AG09319 (cell line): ENCODE measurements around the gene NECTIN1.

Source experiments
- DNase-seq: peaks from one replicate; pipeline ENCODE4 v3.0.0-alpha.2; 2010; ENCODE audit warnings: low read depth; ENCODE audit errors: extremely low read depth
- TF ChIP-seq, protein P1 (sequence below): IDR thresholded peaks from 2 replicates; pipeline ENCODE4 v1.5.1; 2011; ENCODE audit warnings: low read depth, mild to moderate bottlenecking, inconsistent platforms, low read length, moderate library complexity

NECTIN1 gene

DNA sequence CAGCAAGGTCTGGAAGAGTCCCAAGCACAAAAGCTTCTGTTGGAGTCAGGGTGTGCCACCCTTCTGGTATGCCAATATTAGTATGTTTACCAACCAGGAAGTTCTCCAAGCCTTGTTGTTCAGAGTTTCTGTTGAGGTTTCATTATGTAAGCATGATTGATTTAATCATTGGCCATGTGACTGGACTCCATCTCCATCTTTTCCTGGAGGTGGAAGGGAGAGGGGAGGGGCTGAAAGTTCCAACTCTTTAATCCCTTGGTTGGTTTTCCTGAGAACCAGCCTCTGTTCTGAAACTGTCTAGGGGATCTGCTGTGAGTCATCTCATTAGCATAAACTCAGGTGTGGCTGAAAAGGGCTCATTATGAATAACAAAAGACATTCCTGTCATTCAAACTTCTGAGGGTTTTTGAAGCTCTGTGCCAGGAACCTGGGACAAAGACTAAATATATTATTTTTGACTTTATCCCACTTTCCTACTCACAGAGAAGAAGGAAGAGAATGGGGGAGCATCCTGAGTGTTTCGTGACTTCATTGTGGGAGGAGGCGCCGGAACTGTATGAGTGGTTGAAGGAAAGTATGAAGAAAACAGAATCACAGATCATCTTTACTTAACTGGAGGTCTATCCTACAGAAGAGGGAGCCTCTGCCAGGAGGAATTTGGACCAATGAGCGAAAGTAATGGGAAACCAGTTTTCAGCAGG is 138.2 kb downstream of the NECTIN1 start:
- DNase-seq = no peak
- TF ChIP-seq, protein P1, sequence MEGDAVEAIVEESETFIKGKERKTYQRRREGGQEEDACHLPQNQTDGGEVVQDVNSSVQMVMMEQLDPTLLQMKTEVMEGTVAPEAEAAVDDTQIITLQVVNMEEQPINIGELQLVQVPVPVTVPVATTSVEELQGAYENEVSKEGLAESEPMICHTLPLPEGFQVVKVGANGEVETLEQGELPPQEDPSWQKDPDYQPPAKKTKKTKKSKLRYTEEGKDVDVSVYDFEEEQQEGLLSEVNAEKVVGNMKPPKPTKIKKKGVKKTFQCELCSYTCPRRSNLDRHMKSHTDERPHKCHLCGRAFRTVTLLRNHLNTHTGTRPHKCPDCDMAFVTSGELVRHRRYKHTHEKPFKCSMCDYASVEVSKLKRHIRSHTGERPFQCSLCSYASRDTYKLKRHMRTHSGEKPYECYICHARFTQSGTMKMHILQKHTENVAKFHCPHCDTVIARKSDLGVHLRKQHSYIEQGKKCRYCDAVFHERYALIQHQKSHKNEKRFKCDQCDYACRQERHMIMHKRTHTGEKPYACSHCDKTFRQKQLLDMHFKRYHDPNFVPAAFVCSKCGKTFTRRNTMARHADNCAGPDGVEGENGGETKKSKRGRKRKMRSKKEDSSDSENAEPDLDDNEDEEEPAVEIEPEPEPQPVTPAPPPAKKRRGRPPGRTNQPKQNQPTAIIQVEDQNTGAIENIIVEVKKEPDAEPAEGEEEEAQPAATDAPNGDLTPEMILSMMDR = no peak

DNA sequence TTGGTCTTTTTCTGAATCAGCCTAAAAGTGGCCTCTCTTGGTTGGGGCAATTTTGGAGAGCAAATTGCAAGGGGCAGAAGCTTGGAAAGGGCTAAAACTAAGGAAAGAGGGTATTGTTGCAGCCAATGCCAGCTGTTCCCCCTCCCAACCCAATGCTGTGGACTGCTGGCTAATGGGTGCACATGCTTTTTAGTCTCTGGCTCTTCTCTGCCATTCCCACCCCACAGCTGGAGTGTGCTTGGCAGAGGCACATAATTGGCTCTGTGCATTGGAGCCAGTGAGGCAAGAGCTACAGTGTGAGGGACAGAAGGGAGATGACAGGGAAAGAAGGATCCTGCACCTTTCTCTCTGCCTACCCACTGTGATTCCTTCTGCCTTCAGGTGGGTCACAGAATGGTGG is 140.0 kb downstream of the NECTIN1 start:
- TF ChIP-seq, protein P1 = no peak
- DNase-seq = no peak
